Mesenchymal stem cell (in vitro differentiated cells and primary cell): ENCODE data around the gene VPS37C.

ENCODE experiments used
- DNase-seq: peaks from one replicate; pipeline ENCODE4 v3.0.0-alpha.2; 2013
- H2AFZ ChIP-seq: one replicate; pipeline ENCODE4 v1.6.1; 2013; ENCODE audit warnings: low read depth, mild to moderate bottlenecking, control low read depth, inconsistent platforms, low read length, moderate library complexity
- H2AK5ac ChIP-seq: 2 replicates; pipeline ENCODE4 v1.6.1; 2013; ENCODE audit warnings: low read length, moderate library complexity, mild to moderate bottlenecking, inconsistent platforms; ENCODE audit not compliant: severe bottlenecking
- H2BK120ac ChIP-seq: one replicate; pipeline ENCODE4 v1.6.1; 2013; ENCODE audit warnings: low read depth, mild to moderate bottlenecking, inconsistent platforms, low read length, moderate library complexity
- H2BK12ac ChIP-seq, 2 experiments: one replicate each; pipeline ENCODE4 v1.6.1; 2013; ENCODE audit warnings: inconsistent platforms in 2 of 2, low read length in 2 of 2, mild to moderate bottlenecking in 2 of 2, moderate library complexity in 2 of 2, control low read depth in 1 of 2
- H2BK15ac ChIP-seq: one replicate; pipeline ENCODE4 v1.6.1; 2013; ENCODE audit warnings: mild to moderate bottlenecking, low read depth, inconsistent platforms; ENCODE audit not compliant: poor library complexity, severe bottlenecking
- H2BK5ac ChIP-seq: 2 replicates; pipeline ENCODE4 v1.6.1; 2013; ENCODE audit warnings: low read depth, mild to moderate bottlenecking, low read length, control low read depth, inconsistent platforms; ENCODE audit not compliant: poor library complexity, severe bottlenecking
- H3K14ac ChIP-seq, 2 experiments: one replicate each; pipeline ENCODE4 v1.6.1; 2013; ENCODE audit warnings: inconsistent platforms in 2 of 2, low read length in 2 of 2, control low read depth in 1 of 2, mild to moderate bottlenecking in 1 of 2, moderate library complexity in 1 of 2
- H3K18ac ChIP-seq, 2 experiments: one replicate each; pipeline ENCODE4 v1.6.1; 2013; ENCODE audit warnings: inconsistent platforms in 2 of 2, low read length in 2 of 2, control low read depth in 1 of 2, low read depth in 1 of 2, mild to moderate bottlenecking in 1 of 2
- H3K23ac ChIP-seq, 2 experiments: one replicate each; pipeline ENCODE4 v1.6.1; 2013; ENCODE audit warnings: inconsistent platforms in 2 of 2, low read length in 2 of 2, mild to moderate bottlenecking in 2 of 2, moderate library complexity in 2 of 2, control low read depth in 1 of 2
- H3K27ac ChIP-seq: 2 replicates; pipeline ENCODE4 v1.5.1; 2013; ENCODE audit warnings: mild to moderate bottlenecking, moderate library complexity, low read length, control low read depth, inconsistent platforms; ENCODE audit not compliant: poor library complexity, severe bottlenecking
- H3K27me3 ChIP-seq, 2 experiments: 2 replicates each; pipeline versions ENCODE4 v1.6.1 to v1.7.0; 2013; ENCODE audit warnings: low read length in 2 of 2, mild to moderate bottlenecking in 2 of 2, moderate library complexity in 2 of 2, control low read depth in 1 of 2, inconsistent platforms in 1 of 2; ENCODE audit not compliant: control insufficient read depth in 1 of 2, insufficient read depth in 1 of 2
- H3K36me3 ChIP-seq, 2 experiments: 2 replicates each; pipeline versions ENCODE4 v1.6.1 to v1.7.0; 2013; ENCODE audit warnings: low read length in 2 of 2, control low read depth in 1 of 2, inconsistent platforms in 1 of 2, low read depth in 1 of 2, mild to moderate bottlenecking in 1 of 2; ENCODE audit not compliant: insufficient read depth in 2 of 2, control insufficient read depth in 1 of 2
- H3K4ac ChIP-seq, 2 experiments: one replicate each; pipeline ENCODE4 v1.6.1; 2013; ENCODE audit warnings: inconsistent platforms in 2 of 2, low read length in 2 of 2, mild to moderate bottlenecking in 2 of 2, moderate library complexity in 2 of 2, control low read depth in 1 of 2, low read depth in 1 of 2
- H3K4me1 ChIP-seq: 2 replicates; pipeline ENCODE4 v1.6.1; 2013; ENCODE audit warnings: low read depth, low read length, control low read depth; ENCODE audit not compliant: control insufficient read depth, insufficient read depth
- H3K4me2 ChIP-seq: 2 replicates; pipeline ENCODE4 v1.6.1; 2013; ENCODE audit warnings: low read length, mild to moderate bottlenecking, inconsistent platforms; ENCODE audit not compliant: poor library complexity, severe bottlenecking
- H3K4me3 ChIP-seq, 2 experiments: 2 replicates each; pipeline versions ENCODE4 v1.5.1 to v1.7.0; 2013; ENCODE audit warnings: low read length in 2 of 2, mild to moderate bottlenecking in 2 of 2, control low read depth in 1 of 2, low read depth in 1 of 2; ENCODE audit not compliant: insufficient read depth in 1 of 2
- H3K79me1 ChIP-seq: replicated peaks from 2 replicates; pipeline ENCODE4 v1.6.1; 2013; ENCODE audit warnings: mild to moderate bottlenecking, control low read depth, low read length, inconsistent platforms; ENCODE audit not compliant: poor library complexity, severe bottlenecking
- H3K9ac ChIP-seq: 2 replicates; pipeline ENCODE4 v1.7.0; 2013; ENCODE audit warnings: mild to moderate bottlenecking, low read length, moderate library complexity
- H3K9me3 ChIP-seq: 2 replicates; pipeline ENCODE4 v1.7.0; 2013; ENCODE audit warnings: mild to moderate bottlenecking, low read length; ENCODE audit not compliant: control insufficient read depth
- H4K8ac ChIP-seq: one replicate; pipeline ENCODE4 v1.6.1; 2013; ENCODE audit warnings: inconsistent platforms, mild to moderate bottlenecking, low read length, moderate library complexity
- H4K91ac ChIP-seq: one replicate; pipeline ENCODE4 v1.6.1; 2013; ENCODE audit warnings: mild to moderate bottlenecking, low read length, inconsistent platforms
- WGBS: methylation state at CpG from one replicate; pipeline ENCODE4 v1.1.7; 2013; ENCODE audit warnings: mixed read lengths; 5-methylcytosine and 5-hydroxymethylcytosine counted together

VPS37C gene

DNA sequence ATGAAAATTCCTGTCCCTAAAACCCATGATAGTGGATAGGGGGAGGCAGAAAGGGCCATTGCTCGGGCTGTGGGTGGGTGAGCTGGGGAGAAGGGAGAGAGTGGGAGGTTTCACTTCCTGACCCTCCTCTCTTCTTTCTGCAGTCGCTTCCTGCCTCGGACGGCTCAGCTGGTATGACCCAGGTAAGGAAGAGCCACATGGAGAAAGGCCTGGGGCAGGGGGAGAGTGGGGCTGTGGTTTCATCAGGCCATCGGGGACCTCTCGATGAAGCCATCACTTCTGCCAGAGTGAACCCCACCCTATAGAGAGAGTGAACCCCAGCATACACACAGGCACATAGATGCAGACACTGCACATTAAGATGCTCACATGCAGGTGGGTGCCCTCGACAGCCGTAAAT is 46.3 kb downstream of the VPS37C start:
- H3K23ac ChIP-seq, result no peak overlapping the region
- H2BK15ac ChIP-seq, result no peak overlapping the region
- no peak overlapping the region for H3K4me3 ChIP-seq
- no peak overlapping the region for H2BK12ac ChIP-seq
- 91% methylated on average over 6 of the region's 8 CpGs for WGBS
- H3K4me1 ChIP-seq, result no peaks in the 10 kb centered on the region
- no peak overlapping the region for H2BK120ac ChIP-seq
- no peak overlapping the region for H3K27ac ChIP-seq
- no peak overlapping the region for H2AK5ac ChIP-seq
- H3K4me2 ChIP-seq, result no peak overlapping the region
- H4K8ac ChIP-seq, result no peak overlapping the region
- no peak overlapping the region for H3K4ac ChIP-seq
- H3K27me3 ChIP-seq, result peaks cover 21 to 33% of the 10 kb centered on the region in 2 experiments
- H3K79me1 ChIP-seq, result no peaks in the 10 kb centered on the region
- no peak overlapping the region for H2AFZ ChIP-seq
- no peaks in the 10 kb centered on the region for H3K9me3 ChIP-seq
- H4K91ac ChIP-seq, result no peak overlapping the region
- DNase-seq, result no peak
- no peaks in the 10 kb centered on the region for H3K36me3 ChIP-seq
- H3K14ac ChIP-seq, result no peak overlapping the region
- no peak overlapping the region for H2BK5ac ChIP-seq
- H3K9ac ChIP-seq, result no peak overlapping the region
- H3K18ac ChIP-seq, result no peak overlapping the region

GRCh38 chr11:61113201-61113600 is 48.0 kb downstream of the VPS37C start:
- Histone ChIP-seq H3K4ac (no peak overlapping the region), H3K79me1 (no peaks in the 10 kb centered on the region), H3K14ac (no peak overlapping the region), H3K36me3 (no peaks in the 10 kb centered on the region), H3K4me2 (no peak overlapping the region), H2AK5ac (no peak overlapping the region), H2BK15ac (no peak overlapping the region), H3K23ac (no peak overlapping the region), H4K8ac (no peak overlapping the region), H3K18ac (no peak overlapping the region), H3K4me1 (no peaks in the 10 kb centered on the region), H3K9me3 (no peaks in the 10 kb centered on the region), H2BK120ac (no peak overlapping the region), H3K4me3 (no peak overlapping the region), H3K9ac (no peak overlapping the region), H3K27me3 (peaks cover 5 to 30% of the 10 kb centered on the region in 2 experiments), H4K91ac (no peak overlapping the region), H2BK5ac (no peak overlapping the region), H3K27ac (no peak overlapping the region), H2AFZ (no peak overlapping the region), H2BK12ac (no peak overlapping the region)
- no peak for DNase-seq
- 78% methylated on average over 8 of the region's 9 CpGs for WGBS

GRCh38 chr11:61112575-61112974 is 48.7 kb downstream of the VPS37C start:
- Histone ChIP-seq H4K8ac (no peak overlapping the region), H3K4me2 (no peak overlapping the region), H2BK5ac (no peak overlapping the region), H3K27ac (no peak overlapping the region), H2BK12ac (no peak overlapping the region), H3K4ac (no peak overlapping the region), H3K9ac (no peak overlapping the region), H3K18ac (no peak overlapping the region), H3K9me3 (no peaks in the 10 kb centered on the region), H3K36me3 (no peaks in the 10 kb centered on the region), H3K27me3 (peaks cover 5 to 29% of the 10 kb centered on the region in 2 experiments), H3K79me1 (no peaks in the 10 kb centered on the region), H3K4me1 (no peaks in the 10 kb centered on the region), H2BK120ac (no peak overlapping the region), H3K4me3 (no peak overlapping the region), H4K91ac (no peak overlapping the region), H2AK5ac (no peak overlapping the region), H3K23ac (no peak overlapping the region), H3K14ac (no peak overlapping the region), H2AFZ (no peak overlapping the region), H2BK15ac (no peak overlapping the region)
- DNase-seq, result no peak
- 90% methylated on average over 6 of the region's 6 CpGs for WGBS

GRCh38 chr11:61111786-61112517 is 49.3 kb downstream of the VPS37C start:
- 80% methylated on average over 11 of the region's 11 CpGs for WGBS
- H3K23ac ChIP-seq, result no peak overlapping the region
- H3K36me3 ChIP-seq, result no peaks in the 10 kb centered on the region
- H3K4ac ChIP-seq, result no peak overlapping the region
- H2BK120ac ChIP-seq, result no peak overlapping the region
- H2BK15ac ChIP-seq, result no peak overlapping the region
- no peak overlapping the region for H2AFZ ChIP-seq
- no peaks in the 10 kb centered on the region for H3K79me1 ChIP-seq
- H2BK5ac ChIP-seq, result no peak overlapping the region
- no peak overlapping the region for H3K4me3 ChIP-seq
- no peak overlapping the region for H3K4me2 ChIP-seq
- H3K9ac ChIP-seq, result no peak overlapping the region
- no peaks in the 10 kb centered on the region for H3K4me1 ChIP-seq
- H3K27ac ChIP-seq, result no peak overlapping the region
- H4K8ac ChIP-seq, result no peak overlapping the region
- H3K18ac ChIP-seq, result no peak overlapping the region
- no peak for DNase-seq
- H3K14ac ChIP-seq, result no peak overlapping the region
- H3K9me3 ChIP-seq, result no peaks in the 10 kb centered on the region
- H2BK12ac ChIP-seq, result no peak overlapping the region
- peaks cover 5 to 32% of the 10 kb centered on the region in 2 experiments for H3K27me3 ChIP-seq
- no peak overlapping the region for H2AK5ac ChIP-seq
- H4K91ac ChIP-seq, result no peak overlapping the region
